ENCODE data around the gene NPHP4. TPM values are rescaled to one million over a fixed set of nuclear protein-coding genes. Genes with fewer than 3 reads are reported as not detected.

NPHP4 gene
- total and polyA plus RNA-seq, 4 donors, result 1.7 to 5.6 (median 3.5) TPM

DNA sequence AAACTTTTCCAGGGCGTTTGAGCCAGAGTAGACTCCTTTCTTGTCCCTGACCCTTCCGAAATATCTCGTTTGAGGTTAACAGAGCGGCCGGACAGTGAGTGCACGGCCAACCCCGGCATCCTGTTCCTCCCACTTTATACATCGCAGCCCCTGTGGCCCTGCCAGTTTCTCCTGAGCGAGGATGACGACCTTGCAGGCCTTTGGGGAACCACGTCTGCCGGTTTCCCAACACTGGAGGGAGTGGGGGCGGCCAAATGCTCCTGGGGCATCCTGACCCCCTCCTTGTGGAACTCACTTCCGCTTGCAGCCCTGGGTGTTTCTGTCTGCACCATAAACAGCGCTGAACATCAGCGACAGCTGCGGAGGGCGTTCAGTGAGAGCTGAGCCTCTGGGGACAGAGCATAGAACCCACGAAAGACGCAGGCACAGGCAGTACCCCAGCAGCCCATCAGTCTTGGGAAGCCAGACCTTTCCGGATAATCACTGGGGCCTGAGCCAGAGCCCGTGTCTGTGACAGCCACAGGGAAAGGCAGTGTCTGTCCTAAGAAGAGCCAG is 48.7 kb upstream of the NPHP4 start:
- no peaks in the 10 kb centered on the region for H3K36me3 ChIP-seq (ENCODE audit: control insufficient read depth in 4 of 4, insufficient read depth in 3 of 4, low read depth in 1 of 4, low read length in 3 of 4)
- H3K27ac ChIP-seq (ENCODE audit: low read depth in 1 of 2, low read length in 2 of 2), result no peak overlapping the region
- H3K27me3 ChIP-seq (ENCODE audit: control insufficient read depth in 4 of 4, insufficient read depth in 4 of 4, low read length in 3 of 4), result no peaks in the 10 kb centered on the region
- no peaks in the 10 kb centered on the region for H3K9me3 ChIP-seq (ENCODE audit: control insufficient read depth in 4 of 4, low read length in 3 of 4)
- no peak overlapping the region for H3K9ac ChIP-seq (ENCODE audit: low read depth in 1 of 2, low read length in 2 of 2)
- TF ChIP-seq EGR1 (IDR thresholded peaks at IDR 0.05; ENCODE audit: low read depth in 2 of 2), result no peak
- TF ChIP-seq, protein P1, sequence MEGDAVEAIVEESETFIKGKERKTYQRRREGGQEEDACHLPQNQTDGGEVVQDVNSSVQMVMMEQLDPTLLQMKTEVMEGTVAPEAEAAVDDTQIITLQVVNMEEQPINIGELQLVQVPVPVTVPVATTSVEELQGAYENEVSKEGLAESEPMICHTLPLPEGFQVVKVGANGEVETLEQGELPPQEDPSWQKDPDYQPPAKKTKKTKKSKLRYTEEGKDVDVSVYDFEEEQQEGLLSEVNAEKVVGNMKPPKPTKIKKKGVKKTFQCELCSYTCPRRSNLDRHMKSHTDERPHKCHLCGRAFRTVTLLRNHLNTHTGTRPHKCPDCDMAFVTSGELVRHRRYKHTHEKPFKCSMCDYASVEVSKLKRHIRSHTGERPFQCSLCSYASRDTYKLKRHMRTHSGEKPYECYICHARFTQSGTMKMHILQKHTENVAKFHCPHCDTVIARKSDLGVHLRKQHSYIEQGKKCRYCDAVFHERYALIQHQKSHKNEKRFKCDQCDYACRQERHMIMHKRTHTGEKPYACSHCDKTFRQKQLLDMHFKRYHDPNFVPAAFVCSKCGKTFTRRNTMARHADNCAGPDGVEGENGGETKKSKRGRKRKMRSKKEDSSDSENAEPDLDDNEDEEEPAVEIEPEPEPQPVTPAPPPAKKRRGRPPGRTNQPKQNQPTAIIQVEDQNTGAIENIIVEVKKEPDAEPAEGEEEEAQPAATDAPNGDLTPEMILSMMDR (IDR thresholded peaks at IDR 0.05; ENCODE audit: low read depth, low read length, missing input control), result no peak
- TF ChIP-seq YY1 (IDR thresholded peaks at IDR 0.05), result no peak
- no peak for TF ChIP-seq FOXA1 (IDR thresholded peaks at IDR 0.05)
- TF ChIP-seq GABPA (IDR thresholded peaks at IDR 0.05 in 1 of 2, conservative IDR thresholded peaks at IDR 0.05 in 1 of 2), result no peak
- no peak for TF ChIP-seq HNF4G (IDR thresholded peaks at IDR 0.05)
- TF ChIP-seq FOXA2 (IDR thresholded peaks at IDR 0.05), result no peak
- TF ChIP-seq NR2F2 (IDR thresholded peaks at IDR 0.05), result no peak
- TF ChIP-seq HNF4A (conservative IDR thresholded peaks at IDR 0.05), result no peak
- TF ChIP-seq, protein P2, sequence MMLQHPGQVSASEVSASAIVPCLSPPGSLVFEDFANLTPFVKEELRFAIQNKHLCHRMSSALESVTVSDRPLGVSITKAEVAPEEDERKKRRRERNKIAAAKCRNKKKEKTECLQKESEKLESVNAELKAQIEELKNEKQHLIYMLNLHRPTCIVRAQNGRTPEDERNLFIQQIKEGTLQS (IDR thresholded peaks at IDR 0.05), result no peak
- no peak for TF ChIP-seq JUND (IDR thresholded peaks at IDR 0.05)
- TF ChIP-seq, protein P3, sequence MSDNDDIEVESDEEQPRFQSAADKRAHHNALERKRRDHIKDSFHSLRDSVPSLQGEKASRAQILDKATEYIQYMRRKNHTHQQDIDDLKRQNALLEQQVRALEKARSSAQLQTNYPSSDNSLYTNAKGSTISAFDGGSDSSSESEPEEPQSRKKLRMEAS (IDR thresholded peaks at IDR 0.05), result no peak
- no peak for TF ChIP-seq RXRA (IDR thresholded peaks at IDR 0.05)
- TF ChIP-seq, protein P4, sequence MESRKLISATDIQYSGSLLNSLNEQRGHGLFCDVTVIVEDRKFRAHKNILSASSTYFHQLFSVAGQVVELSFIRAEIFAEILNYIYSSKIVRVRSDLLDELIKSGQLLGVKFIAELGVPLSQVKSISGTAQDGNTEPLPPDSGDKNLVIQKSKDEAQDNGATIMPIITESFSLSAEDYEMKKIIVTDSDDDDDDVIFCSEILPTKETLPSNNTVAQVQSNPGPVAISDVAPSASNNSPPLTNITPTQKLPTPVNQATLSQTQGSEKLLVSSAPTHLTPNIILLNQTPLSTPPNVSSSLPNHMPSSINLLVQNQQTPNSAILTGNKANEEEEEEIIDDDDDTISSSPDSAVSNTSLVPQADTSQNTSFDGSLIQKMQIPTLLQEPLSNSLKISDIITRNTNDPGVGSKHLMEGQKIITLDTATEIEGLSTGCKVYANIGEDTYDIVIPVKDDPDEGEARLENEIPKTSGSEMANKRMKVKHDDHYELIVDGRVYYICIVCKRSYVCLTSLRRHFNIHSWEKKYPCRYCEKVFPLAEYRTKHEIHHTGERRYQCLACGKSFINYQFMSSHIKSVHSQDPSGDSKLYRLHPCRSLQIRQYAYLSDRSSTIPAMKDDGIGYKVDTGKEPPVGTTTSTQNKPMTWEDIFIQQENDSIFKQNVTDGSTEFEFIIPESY (IDR thresholded peaks at IDR 0.05), result no peak
- no peak overlapping the region for H3K4me3 ChIP-seq (ENCODE audit: low read depth in 1 of 3, low read length in 3 of 3)
- no peak for DNase-seq (ENCODE audit: low spot score)
- 76% methylated on average over 22 of the region's 22 CpGs for WGBS
- no peaks in the 10 kb centered on the region for H3K4me1 ChIP-seq (ENCODE audit: control insufficient read depth in 4 of 4, insufficient read depth in 4 of 4, low read length in 3 of 4)

DNA sequence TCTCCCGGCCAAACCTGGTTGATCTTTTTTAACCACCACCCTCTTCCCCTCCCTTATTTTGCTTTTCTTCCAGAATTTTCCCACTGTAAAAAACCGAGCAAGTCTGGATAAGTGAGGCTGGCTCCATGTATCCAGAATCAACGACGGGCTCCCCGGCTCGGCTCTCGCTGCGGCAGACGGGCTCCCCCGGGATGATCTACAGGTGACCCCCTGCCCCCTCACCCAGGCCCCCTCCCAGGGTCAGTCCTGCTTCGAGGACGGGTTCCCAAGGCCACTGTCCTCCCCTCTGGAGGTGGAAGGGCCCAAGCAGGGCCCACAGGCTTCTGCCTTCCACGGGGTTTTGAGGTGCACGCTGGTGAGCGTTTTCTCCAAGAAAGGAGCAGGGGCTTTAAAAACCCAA is 48.2 kb upstream of the NPHP4 start:
- H3K27me3 ChIP-seq (ENCODE audit: control insufficient read depth in 4 of 4, insufficient read depth in 4 of 4, low read length in 3 of 4), result no peaks in the 10 kb centered on the region
- no peaks in the 10 kb centered on the region for H3K4me1 ChIP-seq (ENCODE audit: control insufficient read depth in 4 of 4, insufficient read depth in 4 of 4, low read length in 3 of 4)
- H3K36me3 ChIP-seq (ENCODE audit: control insufficient read depth in 4 of 4, insufficient read depth in 3 of 4, low read depth in 1 of 4, low read length in 3 of 4), result no peaks in the 10 kb centered on the region
- DNase-seq (ENCODE audit: low spot score), result no peak
- no peak overlapping the region for H3K4me3 ChIP-seq (ENCODE audit: low read depth in 1 of 3, low read length in 3 of 3)
- 79% methylated on average over 15 of the region's 15 CpGs for WGBS
- no peak overlapping the region for H3K9ac ChIP-seq (ENCODE audit: low read depth in 1 of 2, low read length in 2 of 2)
- no peak for TF ChIP-seq JUND (IDR thresholded peaks at IDR 0.05)
- no peak for TF ChIP-seq FOXA1 (IDR thresholded peaks at IDR 0.05)
- no peak for TF ChIP-seq HNF4G (IDR thresholded peaks at IDR 0.05)
- TF ChIP-seq FOXA2 (IDR thresholded peaks at IDR 0.05), result no peak
- TF ChIP-seq SP1 (IDR thresholded peaks at IDR 0.05), result no peak
- H3K9me3 ChIP-seq (ENCODE audit: control insufficient read depth in 4 of 4, low read length in 3 of 4), result no peaks in the 10 kb centered on the region
- no peak overlapping the region for H3K27ac ChIP-seq (ENCODE audit: low read depth in 1 of 2, low read length in 2 of 2)

DNA sequence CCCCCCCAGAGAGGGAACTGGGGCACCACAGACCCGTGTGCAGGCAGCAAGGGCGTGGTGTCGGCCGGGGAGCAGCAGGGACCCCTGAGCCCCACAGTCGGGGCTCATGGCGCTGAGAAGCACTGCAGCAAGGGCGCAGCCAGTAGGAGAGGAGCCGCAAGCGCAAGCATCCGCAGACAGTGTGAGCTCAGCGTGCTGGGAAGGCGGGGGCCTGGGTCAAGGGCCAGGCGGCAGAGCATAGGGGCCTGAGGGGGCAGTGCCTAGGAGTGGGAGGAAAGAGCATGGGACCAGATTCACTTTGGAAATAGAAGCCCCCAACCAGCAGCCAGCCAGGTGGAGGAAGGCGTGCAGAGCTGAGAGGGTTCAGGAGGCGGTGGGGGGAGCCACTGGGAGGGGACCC is 46.8 kb upstream of the NPHP4 start:
- no peaks in the 10 kb centered on the region for H3K9me3 ChIP-seq (ENCODE audit: control insufficient read depth in 4 of 4, low read length in 3 of 4)
- H3K9ac ChIP-seq (ENCODE audit: low read depth in 1 of 2, low read length in 2 of 2), result no peak overlapping the region
- no peaks in the 10 kb centered on the region for H3K4me1 ChIP-seq (ENCODE audit: control insufficient read depth in 4 of 4, insufficient read depth in 4 of 4, low read length in 3 of 4)
- H3K27me3 ChIP-seq (ENCODE audit: control insufficient read depth in 4 of 4, insufficient read depth in 4 of 4, low read length in 3 of 4), result no peaks in the 10 kb centered on the region
- H3K36me3 ChIP-seq (ENCODE audit: control insufficient read depth in 4 of 4, insufficient read depth in 3 of 4, low read depth in 1 of 4, low read length in 3 of 4), result no peaks in the 10 kb centered on the region
- no peak overlapping the region for H3K4me3 ChIP-seq (ENCODE audit: low read depth in 1 of 3, low read length in 3 of 3)
- no peak for DNase-seq (ENCODE audit: low spot score)
- 84% methylated on average over 15 of the region's 15 CpGs for WGBS
- H3K27ac ChIP-seq (ENCODE audit: low read depth in 1 of 2, low read length in 2 of 2), result no peak overlapping the region
- TF ChIP-seq JUND (IDR thresholded peaks at IDR 0.05), result no peak
- TF ChIP-seq RAD21 (IDR thresholded peaks at IDR 0.05), result no peak
- TF ChIP-seq HNF4A (conservative IDR thresholded peaks at IDR 0.05), result no peak
- TF ChIP-seq, protein P5, sequence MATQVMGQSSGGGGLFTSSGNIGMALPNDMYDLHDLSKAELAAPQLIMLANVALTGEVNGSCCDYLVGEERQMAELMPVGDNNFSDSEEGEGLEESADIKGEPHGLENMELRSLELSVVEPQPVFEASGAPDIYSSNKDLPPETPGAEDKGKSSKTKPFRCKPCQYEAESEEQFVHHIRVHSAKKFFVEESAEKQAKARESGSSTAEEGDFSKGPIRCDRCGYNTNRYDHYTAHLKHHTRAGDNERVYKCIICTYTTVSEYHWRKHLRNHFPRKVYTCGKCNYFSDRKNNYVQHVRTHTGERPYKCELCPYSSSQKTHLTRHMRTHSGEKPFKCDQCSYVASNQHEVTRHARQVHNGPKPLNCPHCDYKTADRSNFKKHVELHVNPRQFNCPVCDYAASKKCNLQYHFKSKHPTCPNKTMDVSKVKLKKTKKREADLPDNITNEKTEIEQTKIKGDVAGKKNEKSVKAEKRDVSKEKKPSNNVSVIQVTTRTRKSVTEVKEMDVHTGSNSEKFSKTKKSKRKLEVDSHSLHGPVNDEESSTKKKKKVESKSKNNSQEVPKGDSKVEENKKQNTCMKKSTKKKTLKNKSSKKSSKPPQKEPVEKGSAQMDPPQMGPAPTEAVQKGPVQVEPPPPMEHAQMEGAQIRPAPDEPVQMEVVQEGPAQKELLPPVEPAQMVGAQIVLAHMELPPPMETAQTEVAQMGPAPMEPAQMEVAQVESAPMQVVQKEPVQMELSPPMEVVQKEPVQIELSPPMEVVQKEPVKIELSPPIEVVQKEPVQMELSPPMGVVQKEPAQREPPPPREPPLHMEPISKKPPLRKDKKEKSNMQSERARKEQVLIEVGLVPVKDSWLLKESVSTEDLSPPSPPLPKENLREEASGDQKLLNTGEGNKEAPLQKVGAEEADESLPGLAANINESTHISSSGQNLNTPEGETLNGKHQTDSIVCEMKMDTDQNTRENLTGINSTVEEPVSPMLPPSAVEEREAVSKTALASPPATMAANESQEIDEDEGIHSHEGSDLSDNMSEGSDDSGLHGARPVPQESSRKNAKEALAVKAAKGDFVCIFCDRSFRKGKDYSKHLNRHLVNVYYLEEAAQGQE (IDR thresholded peaks at IDR 0.05), result no peak
- no peak for TF ChIP-seq NR2F2 (IDR thresholded peaks at IDR 0.05)

Data from liver (tissue), 9 donors.